Urothelium cell line (cell line): Measurements from ENCODE around the gene MGAM2.

Experiments used
- DNase-seq: peaks from one replicate; pipeline ENCODE4 v3.0.0; 2011; ENCODE audit warnings: low spot score, mixed read lengths
- FAIRE-seq: peaks from 2 replicates; lab custom pipeline; 2011; peaks lifted over from hg19 to GRCh38; lab: Jason Lieb, UNC

MGAM2 gene

GRCh38 chr7:142114207-142114606 is 2.7 kb downstream of the MGAM2 start:
- DNase-seq (no peak), FAIRE-seq (no peak)

DNA sequence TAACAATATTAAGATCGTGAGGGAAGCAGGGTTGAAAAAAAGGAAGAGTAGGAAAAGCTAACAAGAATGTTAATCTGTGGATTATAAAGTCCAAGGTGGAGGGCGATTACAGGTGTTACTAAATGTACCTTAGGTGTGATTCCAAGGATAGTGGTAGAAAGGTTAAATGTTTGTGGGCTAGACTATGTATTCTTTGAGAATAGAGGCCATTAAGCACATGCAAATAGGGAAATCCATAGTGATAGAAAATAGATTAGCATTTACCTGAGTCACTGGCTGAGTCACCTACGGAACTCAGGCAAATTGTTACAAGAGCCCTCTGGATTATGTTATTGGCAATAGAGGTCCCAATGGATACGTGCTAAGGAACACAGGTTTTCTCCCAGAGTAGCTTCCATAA is 9.0 kb downstream of the MGAM2 start:
- no peak for FAIRE-seq
- DNase-seq, result no peak

- FAIRE-seq (no peak), DNase-seq (no peak)
Observed at GRCh38 chr7:142123184-142123583, 11.7 kb downstream of the MGAM2 start.

DNA sequence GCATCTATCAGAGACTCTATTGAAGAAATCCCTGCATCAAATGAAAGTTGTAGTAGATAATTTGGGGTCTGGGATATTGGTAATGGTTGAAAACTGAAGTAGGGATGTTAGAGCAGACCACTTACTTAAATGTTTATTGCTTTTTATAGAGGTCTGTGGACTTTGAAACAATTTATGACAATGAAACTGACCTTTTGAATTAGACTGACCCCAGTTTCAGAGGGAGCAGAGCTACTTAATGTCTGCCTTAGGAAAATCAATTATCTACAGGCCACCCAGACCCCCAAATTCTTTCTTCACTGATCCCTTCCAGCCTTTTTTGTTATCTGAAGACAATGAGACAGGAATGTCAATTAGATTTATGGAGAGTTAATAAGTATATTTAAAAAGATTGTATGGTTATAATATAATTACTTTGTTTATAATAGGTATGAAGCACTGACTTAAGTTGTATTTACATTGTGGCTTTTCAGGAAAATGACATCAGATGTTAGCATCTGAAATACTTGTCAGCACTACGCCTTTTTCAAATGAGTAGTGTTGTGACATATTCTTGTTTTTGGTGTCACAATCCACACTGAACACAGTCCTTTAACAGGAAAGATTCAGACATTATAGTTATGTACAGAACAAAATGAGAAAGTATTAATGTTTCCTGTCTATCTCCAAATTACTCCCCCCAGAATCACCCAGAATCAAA is 13.9 kb downstream of the MGAM2 start:
- FAIRE-seq (no peak), DNase-seq (no peak)

GRCh38 chr7:142130267-142130666 is 18.7 kb downstream of the MGAM2 start:
- DNase-seq, result no peak
- FAIRE-seq, result no peak

- FAIRE-seq (no peak), DNase-seq (no peak)
Observed at GRCh38 chr7:142131439-142132185, 20.1 kb downstream of the MGAM2 start.

DNA sequence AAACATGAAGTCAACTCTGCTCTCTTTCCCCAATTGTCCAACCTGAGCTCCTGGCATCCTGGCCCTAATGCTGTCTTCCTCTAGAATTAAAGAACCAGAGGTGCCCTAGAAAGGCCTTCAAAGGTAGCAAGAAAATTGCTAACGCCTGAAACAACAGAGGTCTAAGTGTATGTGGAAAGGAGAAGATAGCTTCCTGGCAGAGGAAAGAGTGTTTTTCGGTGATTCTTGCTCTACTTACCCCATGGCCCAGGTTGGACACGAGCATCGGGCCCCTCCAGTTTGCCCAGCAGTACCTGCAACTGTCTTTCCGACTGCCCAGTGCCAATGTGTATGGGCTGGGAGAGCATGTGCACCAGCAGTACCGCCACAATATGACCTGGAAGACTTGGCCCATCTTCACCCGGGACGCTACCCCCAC is 22.2 kb downstream of the MGAM2 start:
- FAIRE-seq, result no peak

GRCh38 chr7:142134909-142135308 is 23.4 kb downstream of the MGAM2 start:
- DNase-seq (no peak), FAIRE-seq (no peak)

More for the DNA sequence above, 22.2 kb downstream of the MGAM2 start:
- no peak for DNase-seq

DNA sequence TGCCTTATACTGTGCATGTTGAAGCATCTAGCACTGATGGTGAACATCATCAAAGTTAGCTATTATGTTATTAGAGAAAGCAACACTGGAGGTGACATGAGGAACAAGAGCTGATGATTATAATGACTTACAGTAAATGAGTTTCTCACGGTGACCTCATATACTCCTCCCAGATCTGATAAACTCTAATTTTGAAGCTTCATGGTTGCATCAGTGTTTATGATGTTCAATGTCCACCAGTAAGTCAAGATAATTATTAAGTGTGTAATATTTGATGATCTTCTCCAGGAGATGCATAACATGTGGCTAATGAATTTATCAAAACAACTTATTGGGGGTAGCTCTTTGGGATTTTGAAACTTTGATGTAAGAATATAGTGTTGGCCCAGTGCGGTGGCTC is 27.5 kb downstream of the MGAM2 start:
- FAIRE-seq (no peak), DNase-seq (no peak)

DNA sequence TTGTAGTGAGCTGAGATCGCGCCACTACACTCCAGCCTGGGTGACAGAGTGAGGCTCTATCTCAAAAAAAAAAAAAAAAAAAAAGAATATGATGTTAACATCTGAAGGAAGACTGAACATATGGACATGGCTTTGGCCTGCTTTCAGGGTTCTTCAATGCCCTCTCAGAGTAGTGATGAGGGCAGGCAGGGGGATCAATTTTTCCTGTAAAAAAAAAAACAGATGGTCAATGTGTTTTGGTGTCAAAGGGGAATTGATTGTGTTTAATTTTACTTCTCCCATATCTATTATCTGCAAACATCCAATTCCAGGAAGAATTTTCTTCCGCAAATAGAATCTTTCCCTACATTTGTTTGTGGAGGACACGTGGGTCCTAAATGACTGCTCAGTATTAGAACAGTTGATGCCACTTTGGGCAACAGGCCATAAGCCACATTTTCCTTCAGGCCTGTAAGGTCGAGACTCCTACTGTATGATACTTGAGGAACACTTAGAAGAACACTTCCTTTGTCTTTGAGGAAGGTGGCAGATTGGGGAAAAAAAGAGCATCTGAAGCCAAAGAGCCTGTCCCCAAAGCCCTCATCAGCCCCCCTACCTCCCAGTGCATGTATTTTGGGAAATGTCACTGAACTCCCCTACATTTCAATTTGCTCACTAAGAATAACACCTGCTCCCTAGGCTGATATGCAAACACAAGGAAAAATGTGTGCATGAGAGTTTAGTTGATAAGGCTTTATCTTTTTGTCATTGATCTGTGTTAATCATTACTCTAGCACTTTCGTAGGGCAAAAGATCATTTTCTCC is 28.3 kb downstream of the MGAM2 start:
- DNase-seq (no peak), FAIRE-seq (no peak)

DNA sequence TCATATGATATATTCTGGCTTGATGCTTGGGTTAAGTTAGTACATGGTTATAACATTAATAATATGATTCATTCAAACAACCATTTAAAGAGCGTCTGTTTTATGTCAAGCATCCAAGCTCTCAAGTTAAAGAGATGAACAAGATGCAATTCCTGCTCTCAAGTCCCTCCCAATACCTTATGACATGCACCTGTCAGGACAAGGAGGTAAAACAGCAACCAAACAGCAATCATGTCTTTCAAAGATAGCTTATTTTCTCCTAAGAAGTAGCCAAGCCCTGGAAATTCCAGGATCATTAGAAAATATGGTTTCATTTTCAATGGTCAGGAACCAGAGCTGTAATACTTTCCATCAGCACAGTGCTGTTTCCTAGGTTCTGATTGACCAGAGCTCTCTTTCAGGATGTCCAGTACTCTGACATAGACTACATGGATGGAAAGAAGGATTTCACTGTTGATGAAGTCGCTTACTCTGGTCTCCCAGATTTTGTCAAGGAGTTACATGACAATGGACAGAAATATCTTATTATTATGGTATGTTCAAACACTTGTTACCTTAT is 29.0 kb downstream of the MGAM2 start:
- no peak for DNase-seq
- no peak for FAIRE-seq

DNA sequence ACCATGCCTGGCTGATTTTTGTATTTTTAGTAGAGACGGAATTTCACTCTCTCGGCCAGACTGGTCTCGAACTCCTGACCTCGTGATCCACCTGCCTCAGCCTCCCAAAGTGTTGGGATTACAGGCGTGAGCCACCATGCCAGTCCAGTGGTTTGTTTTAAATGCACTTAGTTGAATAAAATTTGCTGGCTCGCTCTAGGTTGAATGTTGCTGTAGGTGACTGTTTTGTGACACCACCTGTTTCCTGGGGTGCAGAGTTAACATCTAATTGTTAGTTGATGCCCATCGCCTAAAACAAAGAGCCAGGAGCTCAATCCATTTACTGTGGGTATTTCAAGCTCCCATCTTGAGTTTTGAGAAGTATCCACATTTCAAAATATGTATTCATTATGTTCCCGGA is 31.2 kb downstream of the MGAM2 start:
- FAIRE-seq (no peak), DNase-seq (no peak)

- FAIRE-seq, result no peak
- DNase-seq, result no peak
Observed at GRCh38 chr7:142146124-142146523, 34.6 kb downstream of the MGAM2 start.

- FAIRE-seq (no peak), DNase-seq (no peak)
Observed at GRCh38 chr7:142150356-142150755, 38.8 kb downstream of the MGAM2 start.

DNA sequence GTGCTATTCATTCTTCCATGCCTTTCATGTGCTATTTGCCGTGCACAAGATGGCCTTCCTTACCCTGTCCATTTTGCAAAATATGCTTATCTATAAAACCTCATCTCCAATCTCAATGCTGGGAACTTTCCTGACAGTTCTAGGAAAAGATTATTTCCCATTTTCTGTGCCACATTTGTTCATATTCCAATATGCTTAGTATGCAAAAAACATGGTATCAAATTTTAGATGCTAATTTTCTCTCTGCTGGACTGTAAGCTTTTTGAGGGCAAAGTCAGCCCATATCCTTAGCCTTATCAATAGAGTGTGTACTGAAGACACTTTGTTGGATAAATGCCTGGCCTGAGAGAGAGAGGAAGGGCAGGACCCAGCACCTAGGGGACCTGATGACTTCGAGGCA is 39.4 kb downstream of the MGAM2 start:
- FAIRE-seq (no peak), DNase-seq (no peak)

- DNase-seq, result no peak
Observed at GRCh38 chr7:142152076-142152475, 40.6 kb downstream of the MGAM2 start.

GRCh38 chr7:142153400-142153799 is 41.9 kb downstream of the MGAM2 start:
- FAIRE-seq (no peak), DNase-seq (peak; percentile 28)

More at GRCh38 chr7:142152076-142152475, 40.6 kb downstream of the MGAM2 start:
- FAIRE-seq, result no peak

DNA sequence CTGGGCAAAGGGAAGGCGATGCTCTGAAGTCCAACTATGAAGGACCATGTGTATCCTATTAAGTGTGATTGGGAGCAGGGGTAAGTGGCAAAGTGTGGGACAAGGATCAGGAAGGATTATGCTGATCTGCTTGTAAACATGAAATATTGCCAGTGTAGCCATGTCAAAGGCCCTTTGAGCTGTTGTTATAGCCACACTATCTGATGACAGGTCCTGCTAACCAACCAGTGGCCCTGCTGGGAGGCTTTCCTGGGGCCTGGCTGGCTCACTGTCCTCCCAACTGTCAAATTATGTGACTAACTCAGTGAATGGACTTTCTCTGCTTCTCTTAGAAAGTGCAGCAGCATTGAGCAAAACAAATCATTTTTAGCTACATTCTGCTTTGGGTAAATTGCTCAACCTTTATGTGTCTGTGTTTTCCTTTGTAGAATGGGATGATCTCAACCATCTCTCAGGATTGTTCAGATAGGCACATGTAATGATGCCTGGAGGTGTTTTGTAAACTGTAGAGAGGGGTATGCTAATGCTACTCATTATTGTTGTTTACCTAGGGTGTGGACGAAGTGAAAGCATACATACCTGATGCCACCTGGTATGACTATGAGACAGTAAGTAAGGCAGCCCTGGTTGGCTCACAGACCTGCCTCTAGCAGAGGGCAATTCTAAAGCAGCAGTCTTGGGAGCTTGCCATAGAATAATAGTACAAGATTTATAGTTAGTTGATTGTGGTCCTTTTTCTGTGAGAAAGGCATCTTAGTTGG is 47.4 kb downstream of the MGAM2 start:
- FAIRE-seq (no peak), DNase-seq (no peak)

- DNase-seq (no peak), FAIRE-seq (no peak)
Observed at GRCh38 chr7:142161921-142162320, 50.4 kb downstream of the MGAM2 start.

DNA sequence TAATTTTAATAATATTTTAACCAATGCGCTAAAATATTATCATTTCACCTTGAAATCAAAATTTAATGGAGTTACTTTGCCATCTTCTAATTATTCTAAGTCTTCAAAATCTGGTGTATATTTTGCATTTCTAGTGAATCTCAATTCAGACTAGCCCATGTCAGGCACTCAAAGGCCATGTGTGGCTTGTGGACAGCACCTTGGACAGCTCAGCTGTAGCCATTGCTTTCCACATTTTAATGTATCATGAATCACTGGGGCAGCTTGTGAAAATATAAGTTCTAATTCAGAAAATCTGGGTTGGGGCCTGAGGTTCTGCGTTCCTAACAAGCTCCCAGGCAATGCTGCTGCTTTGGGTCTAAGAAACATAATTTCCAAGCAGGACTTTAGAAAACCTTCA is 57.2 kb downstream of the MGAM2 start:
- DNase-seq, result peak; percentile 9
- no peak for FAIRE-seq

DNA sequence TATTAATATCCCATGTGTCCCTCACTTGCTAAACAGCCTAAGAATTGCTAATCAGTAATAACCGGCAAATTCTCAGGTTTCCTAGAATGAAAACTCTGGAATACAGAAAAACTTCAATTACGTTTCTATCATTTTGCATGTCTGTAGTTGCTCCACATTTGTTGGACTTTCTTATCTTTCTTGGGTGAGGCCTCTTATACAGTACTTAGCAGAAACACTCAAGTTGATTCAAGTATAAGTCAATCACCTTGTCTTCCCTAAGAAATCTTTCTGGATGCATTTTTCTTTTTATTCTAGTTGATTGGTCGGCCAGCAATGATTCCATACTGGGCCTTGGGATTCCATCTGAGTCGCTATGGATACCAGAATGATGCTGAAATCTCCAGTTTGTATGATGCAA is 61.4 kb downstream of the MGAM2 start:
- no peak for FAIRE-seq
- DNase-seq, result no peak
